Central memory CD8-positive, alpha-beta T cell (primary cell): ENCODE data around the gene HSDL2.
A peak's percentile ranks its signal among the peaks of the same experiment; 100 is the strongest.

Source experiments
- ATAC-seq: fragments of 150-1000 bp; cut with Tn5 transposase; replicated peaks from 2 replicates; pipeline ENCODE4 v1.10.0; 2022; ENCODE audit warnings: mild to moderate bottlenecking, moderate FRiP score, moderate number of reproducible peaks; ENCODE audit not compliant: poor library complexity, severe bottlenecking; ENCODE audit errors: extremely low read depth
- DNase-seq, 2 donors: peaks; one replicate each; pipeline ENCODE4 v3.0.0; 2021; ENCODE audit warnings: low spot score in 2 of 2
- H3K27ac Mint-ChIP-seq: one replicate; pipeline ENCODE4 v1.8.0; 2022; ENCODE audit warnings: low read depth, mild to moderate bottlenecking, moderate library complexity, mixed read lengths
- H3K27me3 Mint-ChIP-seq: one replicate; pipeline ENCODE4 v1.8.0; 2022; ENCODE audit warnings: mixed read lengths
- H3K36me3 Mint-ChIP-seq: one replicate; pipeline ENCODE4 v1.8.0; 2022; ENCODE audit warnings: mild to moderate bottlenecking, moderate library complexity, mixed read lengths; ENCODE audit not compliant: insufficient read depth
- H3K4me1 Mint-ChIP-seq: one replicate; pipeline ENCODE4 v1.8.0; 2022; ENCODE audit warnings: mixed read lengths
- H3K4me3 Mint-ChIP-seq: one replicate; pipeline ENCODE4 v1.8.0; 2022; ENCODE audit warnings: mild to moderate bottlenecking, moderate library complexity, mixed read lengths
- H3K9me3 Mint-ChIP-seq: one replicate; pipeline ENCODE4 v1.8.0; 2022; ENCODE audit warnings: mixed read lengths

HSDL2 gene

GRCh38 chr9:112446080-112446479 lies 66.2 kb downstream of the HSDL2 start:
- H3K4me1 Mint-ChIP-seq: no peaks in the 10 kb centered on the region
- no peaks in the 10 kb centered on the region for H3K9me3 Mint-ChIP-seq
- DNase-seq: no peak
- H3K36me3 Mint-ChIP-seq: peaks cover 1% of the 10 kb centered on the region
- ATAC-seq: no peak
- H3K27ac Mint-ChIP-seq: no peak overlapping the region
- H3K4me3 Mint-ChIP-seq: no peak overlapping the region
- H3K27me3 Mint-ChIP-seq: no peaks in the 10 kb centered on the region

GRCh38 chr9:112446526-112446925 lies 66.6 kb downstream of the HSDL2 start:
- Mint-ChIP-seq H3K27ac (no peak overlapping the region), H3K9me3 (no peaks in the 10 kb centered on the region), H3K4me1 (no peaks in the 10 kb centered on the region), H3K36me3 (no peaks in the 10 kb centered on the region), H3K4me3 (no peak overlapping the region), H3K27me3 (no peaks in the 10 kb centered on the region)
- ATAC-seq (no peak), DNase-seq (no peak)

GRCh38 chr9:112447283-112447761 lies 67.4 kb downstream of the HSDL2 start:
- no peak for DNase-seq
- Mint-ChIP-seq H3K4me3 (no peak overlapping the region), H3K27me3 (no peaks in the 10 kb centered on the region), H3K36me3 (no peaks in the 10 kb centered on the region), H3K27ac (no peak overlapping the region), H3K9me3 (no peaks in the 10 kb centered on the region), H3K4me1 (no peaks in the 10 kb centered on the region)
- ATAC-seq: no peak

GRCh38 chr9:112462855-112463254 lies 82.9 kb downstream of the HSDL2 start:
- Mint-ChIP-seq H3K27ac (no peak overlapping the region), H3K4me1 (peaks cover 5% of the 10 kb centered on the region), H3K36me3 (peaks cover 3% of the 10 kb centered on the region), H3K9me3 (no peaks in the 10 kb centered on the region), H3K27me3 (no peaks in the 10 kb centered on the region), H3K4me3 (no peak overlapping the region)
- ATAC-seq (no peak), DNase-seq (no peak)

- no peaks in the 10 kb centered on the region for H3K27me3 Mint-ChIP-seq
Observed at GRCh38 chr9:112465352-112465751, 85.4 kb downstream of the HSDL2 start.

GRCh38 chr9:112472996-112473395 lies 93.1 kb downstream of the HSDL2 start:
- Mint-ChIP-seq H3K36me3 (peaks cover 3% of the 10 kb centered on the region), H3K4me3 (no peak overlapping the region), H3K9me3 (no peaks in the 10 kb centered on the region), H3K4me1 (no peaks in the 10 kb centered on the region), H3K27me3 (no peaks in the 10 kb centered on the region), H3K27ac (no peak overlapping the region)
- no peak for DNase-seq
- ATAC-seq: no peak

More at GRCh38 chr9:112465352-112465751, 85.4 kb downstream of the HSDL2 start:
- ATAC-seq (no peak), DNase-seq (no peak)
- H3K36me3 Mint-ChIP-seq: peaks cover 6% of the 10 kb centered on the region
- no peak overlapping the region for H3K27ac Mint-ChIP-seq
- H3K9me3 Mint-ChIP-seq: no peaks in the 10 kb centered on the region
- H3K4me3 Mint-ChIP-seq: no peak overlapping the region
- no peaks in the 10 kb centered on the region for H3K4me1 Mint-ChIP-seq

- Mint-ChIP-seq H3K4me3 (no peak overlapping the region), H3K27ac (no peak overlapping the region), H3K9me3 (no peaks in the 10 kb centered on the region), H3K27me3 (no peaks in the 10 kb centered on the region), H3K4me1 (no peaks in the 10 kb centered on the region), H3K36me3 (peaks cover 2% of the 10 kb centered on the region)
- DNase-seq (no peak), ATAC-seq (no peak)
Observed at GRCh38 chr9:112473986-112474385, 94.1 kb downstream of the HSDL2 start.

GRCh38 chr9:112475318-112475717 lies 95.4 kb downstream of the HSDL2 start:
- no peaks in the 10 kb centered on the region for H3K27me3 Mint-ChIP-seq
- H3K36me3 Mint-ChIP-seq: peaks cover under 1% of the 10 kb centered on the region
- ATAC-seq: no peak
- DNase-seq: no peak
- H3K9me3 Mint-ChIP-seq: no peaks in the 10 kb centered on the region
- no peak overlapping the region for H3K4me3 Mint-ChIP-seq
- no peak overlapping the region for H3K27ac Mint-ChIP-seq
- no peaks in the 10 kb centered on the region for H3K4me1 Mint-ChIP-seq

- no peak overlapping the region for H3K4me3 Mint-ChIP-seq
- ATAC-seq: no peak
- no peaks in the 10 kb centered on the region for H3K9me3 Mint-ChIP-seq
- no peaks in the 10 kb centered on the region for H3K4me1 Mint-ChIP-seq
- no peak for DNase-seq
- no peaks in the 10 kb centered on the region for H3K36me3 Mint-ChIP-seq
- no peaks in the 10 kb centered on the region for H3K27me3 Mint-ChIP-seq
- no peak overlapping the region for H3K27ac Mint-ChIP-seq
Observed at GRCh38 chr9:112477330-112477729, 97.4 kb downstream of the HSDL2 start.

- Mint-ChIP-seq H3K4me1 (no peaks in the 10 kb centered on the region), H3K27me3 (no peaks in the 10 kb centered on the region), H3K27ac (no peak overlapping the region), H3K4me3 (no peak overlapping the region), H3K36me3 (no peaks in the 10 kb centered on the region), H3K9me3 (no peaks in the 10 kb centered on the region)
- ATAC-seq: no peak
- DNase-seq: no peak
Observed at GRCh38 chr9:112479221-112479620, 99.3 kb downstream of the HSDL2 start.

GRCh38 chr9:112484607-112485006 lies 104.7 kb downstream of the HSDL2 start:
- H3K4me3 Mint-ChIP-seq: no peak overlapping the region
- ATAC-seq: no peak
- H3K27ac Mint-ChIP-seq: no peak overlapping the region
- H3K36me3 Mint-ChIP-seq: peaks cover 6% of the 10 kb centered on the region
- H3K9me3 Mint-ChIP-seq: no peaks in the 10 kb centered on the region
- H3K4me1 Mint-ChIP-seq: peaks cover 18% of the 10 kb centered on the region
- no peaks in the 10 kb centered on the region for H3K27me3 Mint-ChIP-seq
- no peak for DNase-seq

- H3K27me3 Mint-ChIP-seq: no peaks in the 10 kb centered on the region
- H3K36me3 Mint-ChIP-seq: peaks cover 6% of the 10 kb centered on the region
- no peaks in the 10 kb centered on the region for H3K9me3 Mint-ChIP-seq
- H3K4me1 Mint-ChIP-seq: peaks cover 18% of the 10 kb centered on the region
- peak overlapping the region; percentile 86 for H3K27ac Mint-ChIP-seq
- ATAC-seq (no peak), DNase-seq (no peak)
- H3K4me3 Mint-ChIP-seq: peak overlapping the region; percentile 94
Observed at GRCh38 chr9:112485574-112485973, 105.7 kb downstream of the HSDL2 start.

- H3K27ac Mint-ChIP-seq: peak within 1 kb of the TSS; percentile 86
Observed at GRCh38 chr9:112486221-112487007, 106.5 kb downstream of the HSDL2 start, which contains the start of gene KIAA1958. Gene KIAA1958, plus strand, starts transcription at chr9:112486827. Its CDS starts 87,254 bp downstream, at chr9:112574081.

More at GRCh38 chr9:112486221-112487007, 106.5 kb downstream of the HSDL2 start, which contains the start of gene KIAA1958:
- peak within 1 kb of the TSS; percentile 94 for H3K4me3 Mint-ChIP-seq
- H3K36me3 Mint-ChIP-seq: peaks cover 6% of the 10 kb centered on the region
- no peaks in the 10 kb centered on the region for H3K27me3 Mint-ChIP-seq
- DNase-seq (peak; percentile 57 to 58), ATAC-seq (peak; percentile 79)
- no peaks in the 10 kb centered on the region for H3K9me3 Mint-ChIP-seq
- peaks cover 18% of the 10 kb centered on the region for H3K4me1 Mint-ChIP-seq
